Progenitor cell of endocrine pancreas (in vitro differentiated cells): Measurements from ENCODE around the gene SRI. TPM values are rescaled to one million over a fixed set of nuclear protein-coding genes. Genes with fewer than 3 reads are reported as not detected.

ENCODE experiments used
- DNase-seq: peaks from one replicate; pipeline ENCODE4 v3.0.0; 2021; ENCODE audit warnings: low spot score; ENCODE audit not compliant: unreplicated experiment
- H3K27ac Mint-ChIP-seq: 2 replicates; pipeline ENCODE4 v1.8.0; 2021; ENCODE audit warnings: mild to moderate bottlenecking, moderate library complexity, mixed read lengths
- H3K27me3 Mint-ChIP-seq: 2 replicates; pipeline ENCODE4 v1.8.0; 2021; ENCODE audit warnings: mixed read lengths
- H3K36me3 Mint-ChIP-seq: 2 replicates; pipeline ENCODE4 v1.8.0; 2022; ENCODE audit warnings: mixed read lengths; ENCODE audit not compliant: insufficient read depth
- H3K4me1 Mint-ChIP-seq: 2 replicates; pipeline ENCODE4 v1.8.0; 2021; ENCODE audit warnings: low read depth, mixed read lengths
- H3K4me3 Mint-ChIP-seq: 2 replicates; pipeline ENCODE4 v1.8.0; 2021; ENCODE audit warnings: low read depth, mild to moderate bottlenecking, moderate library complexity, mixed read lengths
- H3K9me3 Mint-ChIP-seq: 2 replicates; pipeline ENCODE4 v1.8.0; 2021; ENCODE audit warnings: low read depth, mixed read lengths
- total RNA-seq: library from RNA; stranded (reverse); gene quantifications from 2 replicates; pipeline ENCODE4 v1.2.1, GENCODE V29; 2021
- TF ChIP-seq, protein P1 (sequence below): fragments of 200-600 bp; sonication (generic); IDR thresholded peaks from one replicate; pipeline ENCODE4 v1.5.0; 2021; ENCODE audit warnings: antibody characterized with exemption, mild to moderate bottlenecking; ENCODE audit not compliant: unreplicated experiment

SRI gene
- total RNA-seq, 1 donor from 2014 or later: 126 TPM

DNA sequence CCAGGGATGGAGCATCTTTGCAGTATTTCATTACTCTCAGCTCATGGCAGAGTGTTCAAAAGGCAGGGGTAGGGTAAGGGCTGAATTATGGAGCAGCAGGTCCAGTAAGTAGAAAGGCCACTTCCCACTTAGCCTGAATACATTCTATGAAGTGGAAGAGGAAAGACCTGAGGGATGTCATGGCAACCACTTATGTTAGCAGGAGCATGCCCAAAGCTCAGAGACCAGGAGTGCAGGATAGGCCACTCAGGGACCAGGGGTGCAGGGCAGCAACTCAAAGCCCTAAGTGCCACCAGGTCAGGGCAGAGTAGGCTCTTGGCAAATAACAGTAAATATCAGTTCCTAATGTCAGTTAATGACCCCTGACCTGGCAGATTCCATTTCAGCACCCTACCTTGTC is 3.6 kb downstream of the SRI start:
- DNase-seq: no peak
- H3K4me3 Mint-ChIP-seq: no peak overlapping the region
- peaks cover 22% of the 10 kb centered on the region for H3K4me1 Mint-ChIP-seq
- H3K27me3 Mint-ChIP-seq: no peaks in the 10 kb centered on the region
- H3K9me3 Mint-ChIP-seq: no peaks in the 10 kb centered on the region
- peaks cover 20% of the 10 kb centered on the region for H3K36me3 Mint-ChIP-seq
- no peak overlapping the region for H3K27ac Mint-ChIP-seq
- TF ChIP-seq, protein P1, sequence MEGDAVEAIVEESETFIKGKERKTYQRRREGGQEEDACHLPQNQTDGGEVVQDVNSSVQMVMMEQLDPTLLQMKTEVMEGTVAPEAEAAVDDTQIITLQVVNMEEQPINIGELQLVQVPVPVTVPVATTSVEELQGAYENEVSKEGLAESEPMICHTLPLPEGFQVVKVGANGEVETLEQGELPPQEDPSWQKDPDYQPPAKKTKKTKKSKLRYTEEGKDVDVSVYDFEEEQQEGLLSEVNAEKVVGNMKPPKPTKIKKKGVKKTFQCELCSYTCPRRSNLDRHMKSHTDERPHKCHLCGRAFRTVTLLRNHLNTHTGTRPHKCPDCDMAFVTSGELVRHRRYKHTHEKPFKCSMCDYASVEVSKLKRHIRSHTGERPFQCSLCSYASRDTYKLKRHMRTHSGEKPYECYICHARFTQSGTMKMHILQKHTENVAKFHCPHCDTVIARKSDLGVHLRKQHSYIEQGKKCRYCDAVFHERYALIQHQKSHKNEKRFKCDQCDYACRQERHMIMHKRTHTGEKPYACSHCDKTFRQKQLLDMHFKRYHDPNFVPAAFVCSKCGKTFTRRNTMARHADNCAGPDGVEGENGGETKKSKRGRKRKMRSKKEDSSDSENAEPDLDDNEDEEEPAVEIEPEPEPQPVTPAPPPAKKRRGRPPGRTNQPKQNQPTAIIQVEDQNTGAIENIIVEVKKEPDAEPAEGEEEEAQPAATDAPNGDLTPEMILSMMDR: no peak

DNA sequence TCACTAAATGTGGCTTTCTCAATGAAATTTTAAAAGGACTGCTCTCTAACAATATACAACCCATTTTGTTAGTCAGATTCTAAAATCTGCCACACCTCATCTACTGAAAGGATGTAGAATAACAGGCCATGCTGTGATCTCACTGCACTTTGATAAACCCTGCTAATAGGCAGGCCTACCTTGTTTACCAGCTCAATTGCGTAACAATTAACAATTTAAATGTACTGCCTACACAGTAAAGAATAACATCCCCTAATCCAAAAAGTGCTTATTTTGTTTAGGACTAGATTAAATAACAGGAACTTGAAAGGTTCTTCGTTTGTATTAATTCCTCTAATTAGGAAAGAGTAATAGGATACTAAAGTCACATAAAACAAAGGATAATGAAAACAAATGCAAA is 4.5 kb downstream of the SRI start:
- TF ChIP-seq, protein P1: no peak
- DNase-seq: no peak
- Mint-ChIP-seq H3K27me3 (no peaks in the 10 kb centered on the region), H3K27ac (no peak overlapping the region), H3K4me3 (no peak overlapping the region), H3K9me3 (no peaks in the 10 kb centered on the region), H3K4me1 (peaks cover 18% of the 10 kb centered on the region), H3K36me3 (peaks cover 20% of the 10 kb centered on the region)

DNA sequence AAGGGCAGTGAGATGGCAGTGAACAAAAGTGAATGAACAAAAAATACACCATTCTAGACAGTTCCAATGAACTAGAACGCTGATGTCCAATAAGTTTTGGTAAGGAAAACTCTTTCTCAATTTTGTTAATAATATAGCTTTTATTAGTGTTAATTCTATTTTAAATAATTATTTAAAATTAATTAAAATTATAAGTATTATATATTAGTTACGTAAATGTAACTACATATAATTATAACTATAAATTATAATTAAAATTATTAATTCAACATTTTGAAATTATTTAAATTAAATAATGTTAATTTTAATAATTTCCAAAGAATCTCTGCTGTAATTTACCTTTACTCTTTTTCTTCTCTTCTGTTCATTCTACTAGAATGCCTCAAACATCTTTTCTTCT is 5.4 kb downstream of the SRI start:
- TF ChIP-seq, protein P1: no peak
- Mint-ChIP-seq H3K4me3 (no peak overlapping the region), H3K27ac (no peak overlapping the region), H3K27me3 (no peaks in the 10 kb centered on the region), H3K9me3 (no peaks in the 10 kb centered on the region), H3K36me3 (peaks cover 24% of the 10 kb centered on the region), H3K4me1 (peaks cover 18% of the 10 kb centered on the region)
- no peak for DNase-seq

DNA sequence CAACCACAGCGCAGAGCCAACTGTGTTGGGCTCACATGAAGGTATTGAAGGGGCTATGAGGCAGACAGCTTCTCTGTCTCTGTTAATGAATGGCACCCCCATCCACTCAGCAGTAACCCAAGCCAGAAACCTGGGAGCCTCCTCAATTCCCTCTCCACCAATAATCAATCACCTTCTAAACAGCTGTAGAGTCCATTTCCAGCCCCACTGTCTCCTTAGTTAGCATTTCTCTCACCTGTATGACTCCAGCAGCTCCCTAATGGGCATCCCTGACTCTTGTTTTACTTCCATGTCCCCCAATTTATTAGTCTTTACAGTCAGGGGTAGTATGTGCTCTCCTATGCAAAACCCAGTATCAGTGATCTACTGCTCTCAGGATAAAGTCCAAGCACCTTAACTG is 6.9 kb downstream of the SRI start:
- no peak for DNase-seq
- H3K36me3 Mint-ChIP-seq: peaks cover 31% of the 10 kb centered on the region
- no peaks in the 10 kb centered on the region for H3K9me3 Mint-ChIP-seq
- no peak overlapping the region for H3K4me3 Mint-ChIP-seq
- H3K27ac Mint-ChIP-seq: no peak overlapping the region
- TF ChIP-seq, protein P1: no peak
- H3K27me3 Mint-ChIP-seq: no peaks in the 10 kb centered on the region
- H3K4me1 Mint-ChIP-seq: peaks cover 7% of the 10 kb centered on the region

DNA sequence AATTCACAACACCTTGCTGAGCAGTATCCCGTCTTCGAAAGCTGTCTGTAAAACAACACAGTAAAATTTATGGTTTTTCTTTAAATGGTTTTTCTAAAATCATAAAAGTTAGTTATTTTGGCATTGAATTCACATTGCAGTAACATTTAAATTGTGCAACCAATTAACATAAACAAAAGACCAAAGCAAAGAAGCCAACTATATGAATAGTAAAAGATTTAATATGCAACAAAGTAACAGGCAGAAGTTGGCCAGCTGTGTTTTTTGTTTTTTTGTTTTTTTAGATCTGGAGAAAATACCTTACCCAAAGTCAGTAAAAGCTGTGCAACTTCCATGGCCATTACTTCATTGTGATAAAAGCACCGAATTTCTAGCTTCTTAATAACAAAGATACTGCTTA is 11.3 kb downstream of the SRI start:
- Mint-ChIP-seq H3K4me3 (no peak overlapping the region), H3K4me1 (no peaks in the 10 kb centered on the region), H3K9me3 (no peaks in the 10 kb centered on the region), H3K27me3 (no peaks in the 10 kb centered on the region), H3K36me3 (peaks cover 28% of the 10 kb centered on the region), H3K27ac (no peak overlapping the region)
- DNase-seq: no peak
- TF ChIP-seq, protein P1: no peak
